ENCODE results near the gene HAAO. TPM values are rescaled to one million over a fixed set of nuclear protein-coding genes. Genes with fewer than 3 reads are reported as not detected.

The HAAO gene
- total RNA-seq, 1 experiment from 2014 or later, result 8.0 TPM

GRCh38 chr2:42725657-42726056 lies 66.7 kb downstream of the HAAO start (continued):
- no peak for TF ChIP-seq RORB (CRISPR knock-in tag; IDR thresholded peaks at IDR 0.05)
- no peak for TF ChIP-seq TP53 (CRISPR knock-in tag; IDR thresholded peaks at IDR 0.05)

GRCh38 chr2:42724886-42725285 lies 67.5 kb downstream of the HAAO start:
- Mint-ChIP-seq H3K9me3 (peaks cover 9% of the 10 kb centered on the region), H3K27ac (peak overlapping the region; percentile 34; the same call in 1 of the 2 replicates), H3K4me1 (peaks cover 14% of the 10 kb centered on the region), H3K27me3 (ENCODE audit: low read depth) (no peaks in the 10 kb centered on the region), H3K4me3 (no peak overlapping the region), H3K36me3 (peaks cover 17% of the 10 kb centered on the region)
- ChIA-PET CTCF (no interaction called here), POLR2A (no interaction called here)
- DNase-seq (ENCODE audit: low spot score), result no peak
- ATAC-seq, result no peak
- TF ChIP-seq MXD4 (CRISPR knock-in tag; IDR thresholded peaks at IDR 0.05; ENCODE audit: borderline replicate concordance) (no peak), SP1 (CRISPR knock-in tag; conservative IDR thresholded peaks at IDR 0.05) (no peak), ZMAT4 (CRISPR knock-in tag; IDR thresholded peaks at IDR 0.05) (no peak), ZNF512 (CRISPR knock-in tag; IDR thresholded peaks at IDR 0.05; ENCODE audit: borderline replicate concordance) (no peak), E2F4 (CRISPR knock-in tag; IDR thresholded peaks at IDR 0.05; ENCODE audit: borderline replicate concordance, low read depth) (no peak), EMX1 (CRISPR knock-in tag; IDR thresholded peaks at IDR 0.05) (no peak), TCF7 (CRISPR knock-in tag; IDR thresholded peaks at IDR 0.05; ENCODE audit: low read depth) (no peak), TEAD1 (CRISPR knock-in tag; IDR thresholded peaks at IDR 0.05) (no peak), CREB1 (CRISPR knock-in tag; IDR thresholded peaks at IDR 0.05) (no peak)

- H3K27me3 Mint-ChIP-seq (ENCODE audit: low read depth), result no peaks in the 10 kb centered on the region
- POLR2A ChIA-PET, result no interaction called here
- no peaks in the 10 kb centered on the region for H3K9me3 Mint-ChIP-seq
- H3K4me1 Mint-ChIP-seq, result peaks cover 14% of the 10 kb centered on the region
- peaks cover 8% of the 10 kb centered on the region; the same call in 1 of the 2 replicates for H3K36me3 Mint-ChIP-seq
- no peak for DNase-seq (ENCODE audit: low spot score)
- no peak overlapping the region for H3K4me3 Mint-ChIP-seq
- CTCF ChIA-PET, result no interaction called here
- TF ChIP-seq GABPB1 (CRISPR knock-in tag; IDR thresholded peaks at IDR 0.05), result no peak
- TF ChIP-seq MLX (CRISPR knock-in tag; IDR thresholded peaks at IDR 0.05), result no peak
- TF ChIP-seq GTF2I (CRISPR knock-in tag; conservative IDR thresholded peaks at IDR 0.05), result no peak
- no peak for ATAC-seq
- no peak overlapping the region for H3K27ac Mint-ChIP-seq
These were observed 68.9 kb downstream of the HAAO start for GRCh38 chr2:42723465-42723864.

GRCh38 chr2:42722320-42723190 lies 69.8 kb downstream of the HAAO start:
- no peaks in the 10 kb centered on the region for H3K9me3 Mint-ChIP-seq
- peaks cover 14% of the 10 kb centered on the region for H3K4me1 Mint-ChIP-seq
- DNase-seq (ENCODE audit: low spot score), result no peak
- peaks cover 8% of the 10 kb centered on the region; the same call in 1 of the 2 replicates for H3K36me3 Mint-ChIP-seq
- H3K27ac Mint-ChIP-seq, result peak overlapping the region; percentile 56; the same call in 1 of the 2 replicates
- H3K27me3 Mint-ChIP-seq (ENCODE audit: low read depth), result no peaks in the 10 kb centered on the region
- POLR2A ChIA-PET, result interaction anchor here (0.6 kb wide), 1 partner anchor 12 kb away, joined by 5 read pairs; no protein-coding TSS in a partner anchor
- CTCF ChIA-PET, result interaction anchor here (1.1 kb wide), 1 partner anchor 90 kb away, joined by 3 read pairs; no protein-coding TSS in a partner anchor
- no peak overlapping the region for H3K4me3 Mint-ChIP-seq
- peak; percentile 49 for ATAC-seq
- TF ChIP-seq GABPB1 (CRISPR knock-in tag; IDR thresholded peaks at IDR 0.05), result no peak
- no peak for TF ChIP-seq PRDM15 (CRISPR knock-in tag; IDR thresholded peaks at IDR 0.05)
- TF ChIP-seq MAX (CRISPR knock-in tag; IDR thresholded peaks at IDR 0.05), result no peak
- TF ChIP-seq TP53 (CRISPR knock-in tag; IDR thresholded peaks at IDR 0.05), result no peak
- no peak for TF ChIP-seq ZNF396 (CRISPR knock-in tag; IDR thresholded peaks at IDR 0.05; ENCODE audit: borderline replicate concordance)
- TF ChIP-seq TCF7 (CRISPR knock-in tag; IDR thresholded peaks at IDR 0.05; ENCODE audit: low read depth), result no peak
- TF ChIP-seq STAT6 (CRISPR knock-in tag; conservative IDR thresholded peaks at IDR 0.05; ENCODE audit: low read depth), result no peak

Measured in WTC11 (cell line).